Smooth muscle cell (in vitro differentiated cells): ENCODE data around the gene FCHSD2. TPM values are rescaled to one million over a fixed set of nuclear protein-coding genes. Genes with fewer than 3 reads are reported as not detected.
A peak's percentile ranks its signal among the peaks of the same experiment; 100 is the strongest.

Experiments used
- DNase-seq: peaks from one replicate; lab custom pipeline; 2025; ENCODE audit not compliant: unreplicated experiment; lab: John Stamatoyannopoulos, UW
- H2AFZ ChIP-seq: fragments of 200-600 bp; sonication (generic); 2 replicates; pipeline ENCODE4 v1.6.0; 2016; ENCODE audit warnings: antibody characterized with exemption, low read depth, mild to moderate bottlenecking
- H3F3A ChIP-seq: fragments of 200-600 bp; sonication (generic); 2 replicates; pipeline ENCODE4 v1.6.0; 2017; ENCODE audit warnings: antibody characterized with exemption, low read depth
- H3K27ac ChIP-seq: fragments of 200-600 bp; sonication (generic); 2 replicates; pipeline ENCODE4 v1.5.1; 2016; ENCODE audit warnings: low read depth, mild to moderate bottlenecking
- H3K27me3 ChIP-seq: fragments of 200-600 bp; sonication (generic); 2 replicates; pipeline ENCODE4 v1.6.1; 2016; ENCODE audit warnings: low read depth, mild to moderate bottlenecking
- H3K36me3 ChIP-seq: fragments of 200-600 bp; sonication (generic); 2 replicates; pipeline ENCODE4 v1.5.1; 2016; ENCODE audit warnings: low read depth
- H3K4me1 ChIP-seq: fragments of 200-600 bp; sonication (generic); 2 replicates; pipeline ENCODE4 v1.5.1; 2016; ENCODE audit warnings: low read depth
- H3K4me2 ChIP-seq: fragments of 200-600 bp; sonication (generic); 2 replicates; pipeline ENCODE4 v1.6.0; 2016; ENCODE audit warnings: mild to moderate bottlenecking
- H3K4me3 ChIP-seq: fragments of 200-600 bp; sonication (generic); 2 replicates; pipeline ENCODE4 v1.5.1; 2016; ENCODE audit warnings: mild to moderate bottlenecking
- H3K79me2 ChIP-seq: fragments of 200-600 bp; sonication (generic); 2 replicates; pipeline ENCODE4 v1.6.0; 2016; ENCODE audit warnings: low read depth, mild to moderate bottlenecking
- H3K9ac ChIP-seq: fragments of 200-600 bp; sonication (generic); 2 replicates; pipeline ENCODE4 v1.6.0; 2016; ENCODE audit warnings: low read depth
- H3K9me3 ChIP-seq: fragments of 200-600 bp; sonication (generic); replicated peaks from 2 replicates; pipeline ENCODE4 v1.5.1; 2016; ENCODE audit warnings: low read depth
- H4K20me1 ChIP-seq: fragments of 200-600 bp; sonication (generic); 2 replicates; pipeline ENCODE4 v1.6.0; 2016; ENCODE audit warnings: low read depth
- WGBS: methylation state at CpG from one replicate; pipeline ENCODE4 v1.1.7; 2016; ENCODE audit warnings: low lambda C conversion rate; 5-methylcytosine and 5-hydroxymethylcytosine counted together
- polyA plus RNA-seq: library from polyadenylated mRNA; unstranded; fragments of >200 nt; fragmentation: Nextera tagmentation; extraction: Ambion mirVana; gene quantifications from 2 replicates; pipeline ENCODE4 v1.2.1, GENCODE V29; 2016
- total RNA-seq: library from RNA; depleted of rRNA; stranded (reverse); fragments of >200 nt; gene quantifications from 2 replicates; pipeline ENCODE4 v1.2.3, GENCODE V29; 2014
- TF ChIP-seq, protein P1 (sequence below): fragments of 200-600 bp; sonication (generic); IDR thresholded peaks from 2 replicates; pipeline ENCODE4 v1.5.1; 2017; ENCODE audit warnings: borderline replicate concordance, mild to moderate bottlenecking, antibody characterized with exemption; ENCODE audit not compliant: insufficient read depth, poor library complexity, severe bottlenecking

Gene FCHSD2
- total and polyA plus RNA-seq, 2 experiments from 2014 or later = 14.6 to 24.3 TPM

DNA sequence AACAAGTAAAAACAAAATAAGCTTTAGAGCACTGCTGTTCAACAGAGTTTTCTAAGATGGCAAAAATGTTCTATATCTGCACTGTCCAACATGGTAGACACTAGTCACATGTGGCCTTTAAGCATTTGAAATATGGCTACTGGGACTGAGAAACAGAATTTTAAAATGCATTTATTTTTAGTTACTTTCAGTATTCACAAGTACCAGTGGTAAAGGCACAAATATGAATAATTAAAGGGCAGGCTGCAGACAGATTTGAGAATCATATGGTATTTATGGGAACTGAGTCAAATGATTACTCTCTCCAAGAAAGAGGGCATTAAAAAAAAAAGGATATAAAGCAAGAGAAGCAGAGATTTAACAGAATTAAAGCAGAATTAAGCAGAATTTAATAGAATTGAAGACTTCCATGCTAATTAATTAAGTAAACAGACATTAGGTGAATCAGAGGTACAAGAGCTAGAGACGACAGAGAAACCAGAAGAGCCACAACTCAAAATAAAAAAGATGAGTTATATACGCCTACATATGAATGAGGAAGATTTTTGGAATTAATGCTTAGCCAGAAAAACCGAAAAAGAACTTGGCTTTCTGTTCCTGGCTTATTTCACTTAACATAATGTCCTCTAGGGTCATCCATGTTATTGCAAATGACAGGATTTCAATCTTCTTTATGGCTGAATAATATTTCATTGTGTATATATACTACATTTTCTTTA lies 167.5 kb downstream of the FCHSD2 start:
- no peak overlapping the region for H3K4me3 ChIP-seq
- 59% methylated on average over 3 of the region's 3 CpGs for WGBS
- H3K27ac ChIP-seq = peak overlapping the region; percentile 51
- no peaks in the 10 kb centered on the region for H3K79me2 ChIP-seq
- no peak overlapping the region for H2AFZ ChIP-seq
- DNase-seq = no peak
- peaks cover 5% of the 10 kb centered on the region for H3K9me3 ChIP-seq
- H3F3A ChIP-seq = no peaks in the 10 kb centered on the region
- H3K4me1 ChIP-seq = peaks cover 17% of the 10 kb centered on the region
- peaks cover 3% of the 10 kb centered on the region for H4K20me1 ChIP-seq
- no peak overlapping the region for H3K9ac ChIP-seq
- H3K36me3 ChIP-seq = no peaks in the 10 kb centered on the region
- H3K27me3 ChIP-seq = no peaks in the 10 kb centered on the region
- no peak overlapping the region for H3K4me2 ChIP-seq
- TF ChIP-seq, protein P1, sequence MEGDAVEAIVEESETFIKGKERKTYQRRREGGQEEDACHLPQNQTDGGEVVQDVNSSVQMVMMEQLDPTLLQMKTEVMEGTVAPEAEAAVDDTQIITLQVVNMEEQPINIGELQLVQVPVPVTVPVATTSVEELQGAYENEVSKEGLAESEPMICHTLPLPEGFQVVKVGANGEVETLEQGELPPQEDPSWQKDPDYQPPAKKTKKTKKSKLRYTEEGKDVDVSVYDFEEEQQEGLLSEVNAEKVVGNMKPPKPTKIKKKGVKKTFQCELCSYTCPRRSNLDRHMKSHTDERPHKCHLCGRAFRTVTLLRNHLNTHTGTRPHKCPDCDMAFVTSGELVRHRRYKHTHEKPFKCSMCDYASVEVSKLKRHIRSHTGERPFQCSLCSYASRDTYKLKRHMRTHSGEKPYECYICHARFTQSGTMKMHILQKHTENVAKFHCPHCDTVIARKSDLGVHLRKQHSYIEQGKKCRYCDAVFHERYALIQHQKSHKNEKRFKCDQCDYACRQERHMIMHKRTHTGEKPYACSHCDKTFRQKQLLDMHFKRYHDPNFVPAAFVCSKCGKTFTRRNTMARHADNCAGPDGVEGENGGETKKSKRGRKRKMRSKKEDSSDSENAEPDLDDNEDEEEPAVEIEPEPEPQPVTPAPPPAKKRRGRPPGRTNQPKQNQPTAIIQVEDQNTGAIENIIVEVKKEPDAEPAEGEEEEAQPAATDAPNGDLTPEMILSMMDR = no peak

DNA sequence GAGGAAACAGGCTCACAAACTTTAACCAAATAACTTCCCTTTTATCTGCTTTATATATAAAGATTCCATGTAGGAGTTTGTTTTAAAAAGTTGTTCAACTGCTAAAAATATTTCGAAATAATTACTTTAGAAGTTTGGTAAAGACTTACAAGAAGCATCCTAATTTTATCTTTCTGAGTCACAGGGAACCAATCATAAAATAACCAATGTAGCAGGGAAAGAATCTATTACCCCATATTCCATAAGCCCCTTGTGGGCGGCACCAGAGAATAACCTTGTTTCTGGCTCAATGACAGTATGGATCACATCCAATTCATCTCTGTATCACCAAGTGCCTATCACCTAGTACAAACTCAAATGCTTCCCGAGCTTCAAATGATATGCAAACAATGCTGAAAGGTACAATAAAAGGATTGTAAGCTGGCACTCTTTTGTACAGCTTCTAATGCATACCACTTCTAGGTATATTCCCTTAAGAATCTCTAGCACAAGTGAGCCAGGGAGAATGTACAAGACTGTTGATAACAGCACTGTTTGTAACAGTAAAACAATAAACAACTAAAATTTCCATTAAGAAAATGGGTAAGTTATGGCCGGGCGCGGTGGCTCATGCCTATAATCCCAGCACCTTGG lies 169.5 kb downstream of the FCHSD2 start:
- Histone ChIP-seq H3K9me3 (peaks cover 5% of the 10 kb centered on the region), H3K36me3 (no peaks in the 10 kb centered on the region), H3K79me2 (no peaks in the 10 kb centered on the region), H3K4me2 (peak overlapping the region; percentile 34), H3K27ac (no peak overlapping the region), H3F3A (no peaks in the 10 kb centered on the region), H2AFZ (no peak overlapping the region), H4K20me1 (peaks cover 3% of the 10 kb centered on the region), H3K9ac (no peak overlapping the region), H3K4me3 (no peak overlapping the region), H3K27me3 (no peaks in the 10 kb centered on the region), H3K4me1 (peaks cover 17% of the 10 kb centered on the region)
- TF ChIP-seq, protein P1 = no peak
- DNase-seq = no peak
- WGBS = 79% methylated on average over 6 of the region's 6 CpGs

DNA sequence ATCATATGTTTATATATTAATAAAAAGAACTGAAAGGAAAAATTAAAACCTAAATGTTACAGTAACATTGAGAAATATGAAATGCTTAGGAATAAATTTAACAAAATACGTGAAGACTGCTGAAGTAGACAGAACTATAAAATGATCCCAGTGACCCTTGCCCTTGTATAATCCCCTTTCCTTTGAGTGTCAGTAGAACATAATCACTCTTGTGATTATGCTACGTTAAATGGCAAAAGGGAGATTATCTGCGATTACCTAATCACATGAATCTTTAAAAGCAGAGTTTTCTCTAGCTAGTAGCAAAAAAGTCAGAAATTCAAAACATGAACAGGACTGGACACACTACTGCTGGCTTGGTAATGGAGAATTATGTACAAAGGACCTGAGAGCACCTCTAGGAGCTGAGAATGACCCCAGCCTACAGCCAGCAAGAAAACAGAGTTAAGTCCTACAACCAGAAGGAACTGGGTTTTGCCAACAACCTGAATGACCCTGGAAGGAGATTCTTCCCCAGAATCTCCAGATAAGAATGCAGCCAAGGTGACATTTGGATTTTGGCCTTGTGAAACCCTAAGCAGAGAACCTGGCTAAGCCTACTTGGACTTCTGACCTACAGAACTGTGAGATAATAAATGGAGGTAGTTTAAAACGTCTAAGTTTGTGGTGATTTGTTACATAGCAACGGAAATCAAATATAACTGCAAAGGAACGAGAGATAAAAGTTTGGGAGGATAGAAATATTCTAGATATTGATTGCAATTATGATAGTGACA lies 170.7 kb downstream of the FCHSD2 start:
- Histone ChIP-seq H3K9me3 (peaks cover under 1% of the 10 kb centered on the region), H3F3A (no peaks in the 10 kb centered on the region), H3K4me1 (peaks cover 17% of the 10 kb centered on the region), H3K27ac (peak overlapping the region; percentile 63), H3K9ac (no peak overlapping the region), H4K20me1 (peaks cover 3% of the 10 kb centered on the region), H3K4me2 (peak overlapping the region; percentile 3), H3K4me3 (no peak overlapping the region), H2AFZ (no peak overlapping the region), H3K27me3 (no peaks in the 10 kb centered on the region), H3K36me3 (no peaks in the 10 kb centered on the region), H3K79me2 (no peaks in the 10 kb centered on the region)
- 69% methylated on average over 6 of the region's 6 CpGs for WGBS
- TF ChIP-seq, protein P1 = no peak
- no peak for DNase-seq
